ENCODE measurements around the gene LEMD1.
"Not testable (repeated sequence)": the region's sequence is repeated elsewhere in the genome, so short reads cannot be mapped to it uniquely, and the experiment has no call there.

Gene LEMD1

GRCh38 chr1:205382990-205383389 is 38.9 kb downstream of the LEMD1 start:
- not testable (repeated sequence) for H3K27ac ChIP-seq (ENCODE audit: low read depth, low read length); H3K9ac ChIP-seq (ENCODE audit: low read length in 5 of 5); H3K9me3 ChIP-seq (ENCODE audit: control insufficient read depth in 5 of 5, low read length in 5 of 5); H3K36me3 ChIP-seq (ENCODE audit: control insufficient read depth in 5 of 5, insufficient read depth in 5 of 5, low read length in 5 of 5); H3K4me1 ChIP-seq (ENCODE audit: control insufficient read depth in 5 of 5, insufficient read depth in 5 of 5, low read length in 5 of 5); H3K4me3 ChIP-seq (ENCODE audit: low read depth in 1 of 5, low read length in 5 of 5); H3K27me3 ChIP-seq (ENCODE audit: control insufficient read depth in 5 of 5, insufficient read depth in 4 of 5, low read length in 5 of 5)

- no peaks in the 10 kb centered on the region for H3K36me3 ChIP-seq (ENCODE audit: control insufficient read depth in 5 of 5, insufficient read depth in 5 of 5, low read length in 5 of 5)
- no peaks in the 10 kb centered on the region for H3K9me3 ChIP-seq (ENCODE audit: control insufficient read depth in 5 of 5, low read length in 5 of 5)
- H3K27ac ChIP-seq (ENCODE audit: low read depth, low read length): no peak overlapping the region
These were observed 39.3 kb downstream of the LEMD1 start for GRCh38 chr1:205382561-205382960.

GRCh38 chr1:205381305-205381704 is 40.6 kb downstream of the LEMD1 start:
- Histone ChIP-seq H3K27me3 (ENCODE audit: control insufficient read depth in 5 of 5, insufficient read depth in 4 of 5, low read length in 5 of 5) (peaks cover 6 to 20% (median 8%) of the 10 kb centered on the region in 5 donors), H3K4me1 (ENCODE audit: control insufficient read depth in 5 of 5, insufficient read depth in 5 of 5, low read length in 5 of 5) (no peaks in the 10 kb centered on the region), H3K9ac (ENCODE audit: low read length in 5 of 5) (no peak overlapping the region), H3K9me3 (ENCODE audit: control insufficient read depth in 5 of 5, low read length in 5 of 5) (no peaks in the 10 kb centered on the region), H3K36me3 (ENCODE audit: control insufficient read depth in 5 of 5, insufficient read depth in 5 of 5, low read length in 5 of 5) (no peaks in the 10 kb centered on the region), H3K27ac (ENCODE audit: low read depth, low read length) (no peak overlapping the region), H3K4me3 (ENCODE audit: low read depth in 1 of 5, low read length in 5 of 5) (no peak overlapping the region)

More at GRCh38 chr1:205382561-205382960, 39.3 kb downstream of the LEMD1 start:
- no peak overlapping the region for H3K4me3 ChIP-seq (ENCODE audit: low read depth in 1 of 5, low read length in 5 of 5)
- no peak overlapping the region for H3K9ac ChIP-seq (ENCODE audit: low read length in 5 of 5)
- no peaks in the 10 kb centered on the region for H3K4me1 ChIP-seq (ENCODE audit: control insufficient read depth in 5 of 5, insufficient read depth in 5 of 5, low read length in 5 of 5)
- H3K27me3 ChIP-seq (ENCODE audit: control insufficient read depth in 5 of 5, insufficient read depth in 4 of 5, low read length in 5 of 5): peaks cover 4 to 13% (median 8%) of the 10 kb centered on the region in 5 donors

- no peaks in the 10 kb centered on the region for H3K36me3 ChIP-seq (ENCODE audit: control insufficient read depth in 5 of 5, insufficient read depth in 5 of 5, low read length in 5 of 5)
- peaks cover 0 to 3% (median 0%) of the 10 kb centered on the region in 5 donors for H3K4me1 ChIP-seq (ENCODE audit: control insufficient read depth in 5 of 5, insufficient read depth in 5 of 5, low read length in 5 of 5)
- no peak overlapping the region for H3K9ac ChIP-seq (ENCODE audit: low read length in 5 of 5)
- no peak overlapping the region for H3K4me3 ChIP-seq (ENCODE audit: low read depth in 1 of 5, low read length in 5 of 5)
- H3K27ac ChIP-seq (ENCODE audit: low read depth, low read length): no peak overlapping the region
- no peaks in the 10 kb centered on the region for H3K9me3 ChIP-seq (ENCODE audit: control insufficient read depth in 5 of 5, low read length in 5 of 5)
- H3K27me3 ChIP-seq (ENCODE audit: control insufficient read depth in 5 of 5, insufficient read depth in 4 of 5, low read length in 5 of 5): peaks cover 6 to 20% (median 10%) of the 10 kb centered on the region in 5 donors
These were observed 41.0 kb downstream of the LEMD1 start for GRCh38 chr1:205380882-205381281.

GRCh38 chr1:205379056-205379455 is 42.8 kb downstream of the LEMD1 start:
- no peak overlapping the region for H3K4me3 ChIP-seq (ENCODE audit: low read depth in 1 of 5, low read length in 5 of 5)
- H3K4me1 ChIP-seq (ENCODE audit: control insufficient read depth in 5 of 5, insufficient read depth in 5 of 5, low read length in 5 of 5): peaks cover 0 to 3% (median 0%) of the 10 kb centered on the region in 5 donors
- H3K9ac ChIP-seq (ENCODE audit: low read length in 5 of 5): no peak overlapping the region
- H3K36me3 ChIP-seq (ENCODE audit: control insufficient read depth in 5 of 5, insufficient read depth in 5 of 5, low read length in 5 of 5): no peaks in the 10 kb centered on the region
- peaks cover 6 to 30% (median 18%) of the 10 kb centered on the region in 5 donors for H3K27me3 ChIP-seq (ENCODE audit: control insufficient read depth in 5 of 5, insufficient read depth in 4 of 5, low read length in 5 of 5)
- no peak overlapping the region for H3K27ac ChIP-seq (ENCODE audit: low read depth, low read length)
- H3K9me3 ChIP-seq (ENCODE audit: control insufficient read depth in 5 of 5, low read length in 5 of 5): no peaks in the 10 kb centered on the region

GRCh38 chr1:205377355-205377754 is 44.5 kb downstream of the LEMD1 start:
- H3K36me3 ChIP-seq (ENCODE audit: control insufficient read depth in 5 of 5, insufficient read depth in 5 of 5, low read length in 5 of 5): no peaks in the 10 kb centered on the region
- H3K27ac ChIP-seq (ENCODE audit: low read depth, low read length): no peak overlapping the region
- peaks cover 8 to 39% (median 29%) of the 10 kb centered on the region in 5 donors for H3K27me3 ChIP-seq (ENCODE audit: control insufficient read depth in 5 of 5, insufficient read depth in 4 of 5, low read length in 5 of 5)
- no peak overlapping the region for H3K9ac ChIP-seq (ENCODE audit: low read length in 5 of 5)
- H3K9me3 ChIP-seq (ENCODE audit: control insufficient read depth in 5 of 5, low read length in 5 of 5): no peaks in the 10 kb centered on the region
- no peak overlapping the region for H3K4me3 ChIP-seq (ENCODE audit: low read depth in 1 of 5, low read length in 5 of 5)
- peaks cover 0 to 3% (median 0%) of the 10 kb centered on the region in 5 donors for H3K4me1 ChIP-seq (ENCODE audit: control insufficient read depth in 5 of 5, insufficient read depth in 5 of 5, low read length in 5 of 5)

- H3K36me3 ChIP-seq (ENCODE audit: control insufficient read depth in 5 of 5, insufficient read depth in 5 of 5, low read length in 5 of 5): no peaks in the 10 kb centered on the region
- peaks cover 0 to 2% (median 0%) of the 10 kb centered on the region in 5 donors for H3K9me3 ChIP-seq (ENCODE audit: control insufficient read depth in 5 of 5, low read length in 5 of 5)
- H3K4me1 ChIP-seq (ENCODE audit: control insufficient read depth in 5 of 5, insufficient read depth in 5 of 5, low read length in 5 of 5): peaks cover 0 to 3% (median 0%) of the 10 kb centered on the region in 5 donors
- no peak overlapping the region for H3K27ac ChIP-seq (ENCODE audit: low read depth, low read length)
- H3K9ac ChIP-seq (ENCODE audit: low read length in 5 of 5): no peak overlapping the region
- H3K27me3 ChIP-seq (ENCODE audit: control insufficient read depth in 5 of 5, insufficient read depth in 4 of 5, low read length in 5 of 5): peaks cover 8 to 39% (median 31%) of the 10 kb centered on the region in 5 donors
- H3K4me3 ChIP-seq (ENCODE audit: low read depth in 1 of 5, low read length in 5 of 5): no peak overlapping the region
These were observed 45.1 kb downstream of the LEMD1 start for GRCh38 chr1:205376739-205377138.

GRCh38 chr1:205375835-205376545 is 45.9 kb downstream of the LEMD1 start:
- Histone ChIP-seq H3K4me3 (ENCODE audit: low read depth in 1 of 5, low read length in 5 of 5) (no peak overlapping the region), H3K9ac (ENCODE audit: low read length in 5 of 5) (no peak overlapping the region), H3K27me3 (ENCODE audit: control insufficient read depth in 5 of 5, insufficient read depth in 4 of 5, low read length in 5 of 5) (peaks cover 8 to 35% (median 30%) of the 10 kb centered on the region in 5 donors), H3K4me1 (ENCODE audit: control insufficient read depth in 5 of 5, insufficient read depth in 5 of 5, low read length in 5 of 5) (peaks cover 0 to 3% (median 0%) of the 10 kb centered on the region in 5 donors), H3K9me3 (ENCODE audit: control insufficient read depth in 5 of 5, low read length in 5 of 5) (peaks cover 0 to 3% (median 0%) of the 10 kb centered on the region in 5 donors), H3K27ac (ENCODE audit: low read depth, low read length) (no peak overlapping the region), H3K36me3 (ENCODE audit: control insufficient read depth in 5 of 5, insufficient read depth in 5 of 5, low read length in 5 of 5) (no peaks in the 10 kb centered on the region)

GRCh38 chr1:205374210-205375078 is 47.4 kb downstream of the LEMD1 start:
- Histone ChIP-seq H3K9me3 (ENCODE audit: control insufficient read depth in 5 of 5, low read length in 5 of 5) (peaks cover 0 to 3% (median 0%) of the 10 kb centered on the region in 5 donors), H3K27me3 (ENCODE audit: control insufficient read depth in 5 of 5, insufficient read depth in 4 of 5, low read length in 5 of 5) (peaks cover 8 to 35% (median 30%) of the 10 kb centered on the region in 5 donors), H3K4me3 (ENCODE audit: low read depth in 1 of 5, low read length in 5 of 5) (no peak overlapping the region), H3K4me1 (ENCODE audit: control insufficient read depth in 5 of 5, insufficient read depth in 5 of 5, low read length in 5 of 5) (peaks cover 0 to 3% (median 0%) of the 10 kb centered on the region in 5 donors), H3K27ac (ENCODE audit: low read depth, low read length) (no peak overlapping the region), H3K9ac (ENCODE audit: low read length in 5 of 5) (no peak overlapping the region), H3K36me3 (ENCODE audit: control insufficient read depth in 5 of 5, insufficient read depth in 5 of 5, low read length in 5 of 5) (no peaks in the 10 kb centered on the region)

GRCh38 chr1:205373798-205374175 is 48.1 kb downstream of the LEMD1 start:
- Histone ChIP-seq H3K36me3 (ENCODE audit: control insufficient read depth in 5 of 5, insufficient read depth in 5 of 5, low read length in 5 of 5) (no peaks in the 10 kb centered on the region), H3K4me3 (ENCODE audit: low read depth in 1 of 5, low read length in 5 of 5) (no peak overlapping the region), H3K9me3 (ENCODE audit: control insufficient read depth in 5 of 5, low read length in 5 of 5) (peaks cover 0 to 3% (median 0%) of the 10 kb centered on the region in 5 donors), H3K27ac (ENCODE audit: low read depth, low read length) (no peak overlapping the region), H3K9ac (ENCODE audit: low read length in 5 of 5) (no peak overlapping the region), H3K4me1 (ENCODE audit: control insufficient read depth in 5 of 5, insufficient read depth in 5 of 5, low read length in 5 of 5) (peaks cover 0 to 3% (median 0%) of the 10 kb centered on the region in 5 donors), H3K27me3 (ENCODE audit: control insufficient read depth in 5 of 5, insufficient read depth in 4 of 5, low read length in 5 of 5) (peaks cover 5 to 35% (median 27%) of the 10 kb centered on the region in 5 donors)

Data from subcutaneous abdominal adipose tissue (tissue), 5 donors.